HCT116 (cell line): ENCODE results near the gene CSF2RB. TPM values are rescaled to one million over a fixed set of nuclear protein-coding genes. Genes with fewer than 3 reads are reported as not detected.

Experiments used
- ATAC-seq: fragments of 200-7000 bp; cut with Tn5 transposase; 2 replicates; pipeline ENCODE4 v1.9.1; 2020; ENCODE audit warnings: mild to moderate bottlenecking, moderate library complexity
- BruUV-seq: library from RNA; stranded (reverse); fragments of 400-500 nt; replicated peaks from 2 replicates; lab custom pipeline; 2021; lab: Mats Ljungman, UMichigan
- CTCF ChIA-PET: fragments of 300-600 bp; sonication (Branson Sonifier 250); formaldehyde crosslinking; loops from one replicate; lab custom pipeline; 2021; ENCODE audit warnings: antibody characterized with exemption; lab: Charles Lee
- POLR2A ChIA-PET: fragments of 300-600, 350-600 bp; sonication (Branson Sonifier 250); formaldehyde crosslinking; loops from one replicate; lab custom pipeline; 2021; ENCODE audit warnings: antibody characterized with exemption; lab: Charles Lee
- RAD21 ChIA-PET, 2 experiments: fragments of 300-600 bp; sonication (Branson Sonifier 250); formaldehyde crosslinking; loops; one replicate each; lab custom pipeline; 2023; ENCODE audit warnings: low total read pairs in 2 of 2; ENCODE audit not compliant: uncharacterized antibody in 2 of 2, unreplicated experiment in 2 of 2, low non-redundant PET in 1 of 2; lab: Charles Lee
- DNase-seq: peaks from one replicate; pipeline ENCODE4 v3.0.0-alpha.2; 2010; ENCODE audit warnings: low read depth, low spot score
- H2AFZ ChIP-seq: fragments of 200-600 bp; shearing (Covaris generic), sonication (generic); 2 replicates; pipeline ENCODE4 v1.6.1; 2017; ENCODE audit warnings: low read depth, mixed run types, mixed read lengths, antibody characterized with exemption, low read length; ENCODE audit not compliant: poor library complexity, severe bottlenecking
- H3K27ac ChIP-seq: 2 replicates; pipeline ENCODE4 v1.5.1; 2012; ENCODE audit warnings: low read depth, low read length
- H3K27me3 ChIP-seq: fragments of 200-600 bp; sonication (generic); 2 replicates; pipeline ENCODE4 v1.6.1; 2016; ENCODE audit warnings: mixed run types, low read length, mixed read lengths; ENCODE audit not compliant: insufficient read depth
- H3K36me3 ChIP-seq, 2 experiments: fragments of 200-500 bp in 1 of 2; fragments of 200-600 bp in 1 of 2; sonication (Bioruptor generic) in 1 of 2; sonication (generic) in 1 of 2; 2 replicates each; pipeline versions ENCODE4 v1.5.1 to v1.6.1; 2014 to 2016; ENCODE audit warnings: low read length in 2 of 2, inconsistent platforms in 1 of 2, mixed read lengths in 1 of 2, mixed run types in 1 of 2; ENCODE audit not compliant: insufficient read depth in 2 of 2, control insufficient read depth in 1 of 2
- H3K4me1 ChIP-seq, 2 experiments: fragments of 200-600 bp in 1 of 2; sonication (generic) in 1 of 2; 2 replicates each; pipeline versions ENCODE4 v1.5.1 to v1.6.1; 2012 to 2017; ENCODE audit warnings: low read length in 2 of 2, inconsistent platforms in 1 of 2, mild to moderate bottlenecking in 1 of 2, mixed read lengths in 1 of 2, mixed run types in 1 of 2, moderate library complexity in 1 of 2; ENCODE audit not compliant: insufficient read depth in 2 of 2, control insufficient read depth in 1 of 2
- H3K4me2 ChIP-seq: fragments of 200-600 bp; sonication (generic); 2 replicates; pipeline ENCODE4 v1.6.1; 2017; ENCODE audit warnings: mixed run types, low read length, mixed read lengths
- H3K4me3 ChIP-seq, 2 experiments: fragments of 200-600 bp in 1 of 2; sonication (generic) in 1 of 2; replicated peaks in 1 of 2; 2 replicates each; pipeline ENCODE4 v1.5.1; 2011 to 2016; ENCODE audit warnings: low read length in 2 of 2, control low read depth in 1 of 2, low read depth in 1 of 2, mild to moderate bottlenecking in 1 of 2, mixed read lengths in 1 of 2, mixed run types in 1 of 2
- H3K79me2 ChIP-seq: fragments of 200-600 bp; sonication (generic); 2 replicates; pipeline ENCODE4 v1.6.1; 2017; ENCODE audit warnings: mild to moderate bottlenecking, mixed run types, low read length, moderate library complexity, mixed read lengths; ENCODE audit not compliant: insufficient read depth
- H3K9ac ChIP-seq: fragments of 200-600 bp; sonication (generic); 2 replicates; pipeline ENCODE4 v1.6.1; 2016; ENCODE audit warnings: low read length, mixed read lengths
- H3K9me2 ChIP-seq: fragments of 200-600 bp; sonication (generic), shearing (Covaris generic); 2 replicates; pipeline ENCODE4 v1.6.1; 2017; ENCODE audit warnings: mixed run types, mild to moderate bottlenecking, moderate library complexity; ENCODE audit not compliant: insufficient read depth
- H3K9me3 ChIP-seq, 2 experiments: fragments of 200-500 bp in 1 of 2; fragments of 200-600 bp in 1 of 2; sonication (Bioruptor generic) in 1 of 2; sonication (generic) in 1 of 2; 2 replicates each; pipeline ENCODE4 v1.6.1; 2014 to 2017; ENCODE audit warnings: low read length in 2 of 2, mixed read lengths in 2 of 2, inconsistent platforms in 1 of 2, low read depth in 1 of 2, mild to moderate bottlenecking in 1 of 2, mixed run types in 1 of 2, moderate library complexity in 1 of 2; ENCODE audit not compliant: control insufficient read depth in 1 of 2, insufficient read depth in 1 of 2
- H4K20me1 ChIP-seq: fragments of 200-600 bp; sonication (generic), shearing (Covaris generic); 2 replicates; pipeline ENCODE4 v1.6.1; 2017; ENCODE audit warnings: mixed run types, mild to moderate bottlenecking, moderate library complexity; ENCODE audit not compliant: insufficient read depth
- RAD21 ChIP-seq: IDR thresholded peaks from 2 replicates; pipeline ENCODE4 v1.6.1; 2012; ENCODE audit warnings: low read depth, mild to moderate bottlenecking
- intact Hi-C: fragments of 100-400 bp; cut with micrococcal nuclease; formaldehyde crosslinking; loops from 2 replicates; pipeline ENCODE4 v1.10.0; 2022
- total RNA-seq: library from RNA; stranded (reverse); gene quantifications from one replicate; pipeline ENCODE4 v1.2.1, GENCODE V29; 2021; ENCODE audit not compliant: unreplicated experiment
- TF ChIP-seq, protein P1 (sequence below): IDR thresholded peaks from 2 replicates; pipeline ENCODE4 v1.6.1; 2012
- TF ChIP-seq, protein P2 (sequence below), 3 experiments: fragments of 200-600 bp in 1 of 3; sonication (generic) in 1 of 3; IDR thresholded peaks in 2 of 3; conservative IDR thresholded peaks in 1 of 3; 2 replicates each; pipeline ENCODE4 v1.5.1; 2012 to 2017; ENCODE audit warnings: low read depth in 2 of 3, low read length in 2 of 3, antibody characterized with exemption in 1 of 3, borderline replicate concordance in 1 of 3, control low read depth in 1 of 3, mild to moderate bottlenecking in 1 of 3, mixed read lengths in 1 of 3, mixed run types in 1 of 3, moderate library complexity in 1 of 3; ENCODE audit not compliant: insufficient read depth in 1 of 3

Gene CSF2RB
- total RNA-seq, 1 experiment from 2014 or later: 0.10 TPM

DNA sequence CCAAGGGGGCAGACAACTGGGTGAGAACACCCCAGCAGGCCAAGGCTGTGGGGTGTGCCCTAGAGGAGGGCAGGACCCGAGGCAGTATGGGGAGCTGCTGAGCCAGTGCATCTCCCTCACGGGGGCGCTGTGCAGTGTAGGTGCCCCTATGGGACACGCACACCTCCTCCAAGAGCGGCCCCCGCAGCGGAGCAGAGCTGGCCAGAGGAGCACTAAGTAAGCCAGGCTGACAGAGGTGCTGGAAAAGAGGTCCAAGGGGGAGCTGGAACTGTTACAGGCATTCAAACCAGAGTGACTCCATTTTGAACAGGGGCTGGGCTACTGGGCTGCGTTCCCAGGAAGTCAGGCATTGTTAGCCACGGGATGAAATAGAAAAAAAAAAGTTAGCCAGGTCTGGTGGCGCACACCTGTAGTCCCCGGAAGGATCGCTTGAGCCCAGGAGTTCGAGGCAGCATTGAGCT, 64.0 kb downstream of the CSF2RB start:
- ATAC-seq (peak; percentile 85), DNase-seq (no peak)
- TF ChIP-seq, protein P1, sequence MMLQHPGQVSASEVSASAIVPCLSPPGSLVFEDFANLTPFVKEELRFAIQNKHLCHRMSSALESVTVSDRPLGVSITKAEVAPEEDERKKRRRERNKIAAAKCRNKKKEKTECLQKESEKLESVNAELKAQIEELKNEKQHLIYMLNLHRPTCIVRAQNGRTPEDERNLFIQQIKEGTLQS: no peak
- TF ChIP-seq RAD21: peak; percentile 27; the same call in 1 of the 2 replicates
- TF ChIP-seq, protein P2, sequence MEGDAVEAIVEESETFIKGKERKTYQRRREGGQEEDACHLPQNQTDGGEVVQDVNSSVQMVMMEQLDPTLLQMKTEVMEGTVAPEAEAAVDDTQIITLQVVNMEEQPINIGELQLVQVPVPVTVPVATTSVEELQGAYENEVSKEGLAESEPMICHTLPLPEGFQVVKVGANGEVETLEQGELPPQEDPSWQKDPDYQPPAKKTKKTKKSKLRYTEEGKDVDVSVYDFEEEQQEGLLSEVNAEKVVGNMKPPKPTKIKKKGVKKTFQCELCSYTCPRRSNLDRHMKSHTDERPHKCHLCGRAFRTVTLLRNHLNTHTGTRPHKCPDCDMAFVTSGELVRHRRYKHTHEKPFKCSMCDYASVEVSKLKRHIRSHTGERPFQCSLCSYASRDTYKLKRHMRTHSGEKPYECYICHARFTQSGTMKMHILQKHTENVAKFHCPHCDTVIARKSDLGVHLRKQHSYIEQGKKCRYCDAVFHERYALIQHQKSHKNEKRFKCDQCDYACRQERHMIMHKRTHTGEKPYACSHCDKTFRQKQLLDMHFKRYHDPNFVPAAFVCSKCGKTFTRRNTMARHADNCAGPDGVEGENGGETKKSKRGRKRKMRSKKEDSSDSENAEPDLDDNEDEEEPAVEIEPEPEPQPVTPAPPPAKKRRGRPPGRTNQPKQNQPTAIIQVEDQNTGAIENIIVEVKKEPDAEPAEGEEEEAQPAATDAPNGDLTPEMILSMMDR (IDR thresholded peaks at IDR 0.05 in 2 of 3, conservative IDR thresholded peaks at IDR 0.05 in 1 of 3; ENCODE audit: borderline replicate concordance in 1 of 3, insufficient read depth in 1 of 3, low read depth in 2 of 3, low read length in 2 of 3): peak; percentile 37 to 63 (median 61); a peak in 5 of 6 replicates
- no peaks in the 10 kb centered on the region for H4K20me1 ChIP-seq
- H3K4me2 ChIP-seq: peak overlapping the region; percentile 73
- peak overlapping the region; percentile 31; the same call in 1 of the 2 replicates for H3K9ac ChIP-seq
- RAD21 ChIA-PET: interaction anchor here in 1 of 2 experiments (1.0 kb wide), 1 partner anchor 13 kb away, joined by 3 read pairs; no protein-coding TSS in a partner anchor
- no peaks in the 10 kb centered on the region for H3K9me3 ChIP-seq
- no peaks in the 10 kb centered on the region for H3K27me3 ChIP-seq
- no peaks in the 10 kb centered on the region for H3K9me2 ChIP-seq
- no peak overlapping the region for H3K27ac ChIP-seq
- H3K36me3 ChIP-seq: no peaks in the 10 kb centered on the region
- H2AFZ ChIP-seq: peak overlapping the region; percentile 91
- no TSS peak for BruUV-seq
- intact Hi-C loops: loop anchor here (5.0 kb wide), 2 partner anchors 105 to 430 kb away; no protein-coding TSS in a partner anchor
- POLR2A ChIA-PET: interaction anchor here (1.2 to 4.1 kb wide), 3 partner anchors 9 to 448 kb away, joined by 3 to 16 read pairs (median 3); partner anchors contain the start of gene EIF3D
- H3K4me3 ChIP-seq: peak overlapping the region; percentile 35 to 48
- CTCF ChIA-PET: interaction anchor here (0.6 to 2.6 kb wide), 18 partner anchors 8 to 456 kb away, joined by 3 to 23 read pairs (median 5); partner anchors contain the start of gene IFT27
- no peaks in the 10 kb centered on the region for H3K79me2 ChIP-seq
- peaks cover 5 to 12% of the 10 kb centered on the region in 2 experiments for H3K4me1 ChIP-seq
